Measurements from ENCODE around the gene LPP. TPM values are rescaled to one million over a fixed set of nuclear protein-coding genes. Genes with fewer than 3 reads are reported as not detected.

LPP gene
- total RNA-seq, 1 experiment from 2014 or later: 54.0 TPM

DNA sequence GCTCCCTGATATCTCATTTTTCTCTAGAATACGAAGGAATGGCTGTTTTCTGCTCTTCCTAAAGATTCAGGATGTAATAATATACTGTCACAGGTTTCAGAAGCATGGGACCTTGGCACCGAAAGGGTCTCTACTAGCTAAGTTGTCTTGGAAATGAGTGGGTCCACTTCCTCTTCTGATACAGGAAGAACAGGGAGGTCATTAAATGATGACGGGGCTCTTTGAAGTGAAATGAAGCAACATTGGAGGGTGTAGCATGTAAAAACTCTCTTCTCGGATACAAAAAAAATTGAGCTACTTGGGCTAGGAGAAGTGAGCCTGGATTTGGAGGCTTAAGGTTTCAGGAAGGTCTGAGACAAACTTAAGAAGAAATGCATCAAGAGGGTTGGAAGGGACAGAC, 668.0 kb downstream of the LPP start:
- intact Hi-C loops (cut with micrococcal nuclease): no loop called here
- Histone ChIP-seq H3K9ac (ENCODE audit: low read length) (no peak overlapping the region), H4K20me1 (ENCODE audit: insufficient read depth) (no peaks in the 10 kb centered on the region), H3K4me2 (ENCODE audit: low read length) (no peak overlapping the region), H3K27ac (ENCODE audit: low read depth, low read length) (no peak overlapping the region), H3K79me2 (ENCODE audit: insufficient read depth, low read length) (no peaks in the 10 kb centered on the region), H3K36me3 (ENCODE audit: control insufficient read depth in 1 of 2, insufficient read depth in 2 of 2, low read length in 2 of 2) (no peaks in the 10 kb centered on the region), H3K9me3 (ENCODE audit: control insufficient read depth in 1 of 2, insufficient read depth in 1 of 2, low read depth in 1 of 2, low read length in 2 of 2) (no peaks in the 10 kb centered on the region), H3K27me3 (ENCODE audit: insufficient read depth, low read length) (no peaks in the 10 kb centered on the region), H2AFZ (ENCODE audit: low read depth, low read length, poor library complexity, severe bottlenecking) (no peak overlapping the region), H3K4me3 (replicated peaks in 1 of 2; ENCODE audit: low read depth in 1 of 2, low read length in 2 of 2) (no peak overlapping the region), H3K9me2 (ENCODE audit: insufficient read depth) (no peaks in the 10 kb centered on the region), H3K4me1 (ENCODE audit: control insufficient read depth in 1 of 2, insufficient read depth in 2 of 2, low read length in 2 of 2) (no peaks in the 10 kb centered on the region)
- BruUV-seq (replicated peaks): no TSS peak
- ATAC-seq (no peak), DNase-seq (ENCODE audit: low read depth, low spot score) (no peak)
- RAD21 ChIA-PET (ENCODE audit: low non-redundant PET in 1 of 2, low total read pairs in 2 of 2, uncharacterized antibody in 2 of 2, unreplicated experiment in 2 of 2): no interaction called here
- CTCF ChIA-PET: interaction anchor here (1.2 kb wide), 1 partner anchor 1082 kb away, joined by 3 read pairs; no protein-coding TSS in a partner anchor
- TF ChIP-seq POLR2AphosphoS5 (IDR thresholded peaks at IDR 0.05; ENCODE audit: low read depth, low read length) (no peak), EZH2 (IDR thresholded peaks at IDR 0.05) (no peak), YY1 (IDR thresholded peaks at IDR 0.05; ENCODE audit: extremely low read depth, insufficient replicate concordance, low read depth, low read length) (no peak), ELF1 (IDR thresholded peaks at IDR 0.05; ENCODE audit: borderline replicate concordance, low read depth) (no peak), POLR2A (IDR thresholded peaks at IDR 0.05; ENCODE audit: borderline replicate concordance, extremely low read depth, insufficient read depth, insufficient read length) (no peak), SRF (IDR thresholded peaks at IDR 0.05; ENCODE audit: low read depth) (no peak), CBX3 (IDR thresholded peaks at IDR 0.05; ENCODE audit: low read depth) (no peak), SP1 (IDR thresholded peaks at IDR 0.05; ENCODE audit: low read depth) (no peak)
- TF ChIP-seq, protein P1, sequence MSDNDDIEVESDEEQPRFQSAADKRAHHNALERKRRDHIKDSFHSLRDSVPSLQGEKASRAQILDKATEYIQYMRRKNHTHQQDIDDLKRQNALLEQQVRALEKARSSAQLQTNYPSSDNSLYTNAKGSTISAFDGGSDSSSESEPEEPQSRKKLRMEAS (IDR thresholded peaks at IDR 0.05): no peak
- TF ChIP-seq, protein P2, sequence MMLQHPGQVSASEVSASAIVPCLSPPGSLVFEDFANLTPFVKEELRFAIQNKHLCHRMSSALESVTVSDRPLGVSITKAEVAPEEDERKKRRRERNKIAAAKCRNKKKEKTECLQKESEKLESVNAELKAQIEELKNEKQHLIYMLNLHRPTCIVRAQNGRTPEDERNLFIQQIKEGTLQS (IDR thresholded peaks at IDR 0.05): no peak
- POLR2A ChIA-PET: no interaction called here

DNA sequence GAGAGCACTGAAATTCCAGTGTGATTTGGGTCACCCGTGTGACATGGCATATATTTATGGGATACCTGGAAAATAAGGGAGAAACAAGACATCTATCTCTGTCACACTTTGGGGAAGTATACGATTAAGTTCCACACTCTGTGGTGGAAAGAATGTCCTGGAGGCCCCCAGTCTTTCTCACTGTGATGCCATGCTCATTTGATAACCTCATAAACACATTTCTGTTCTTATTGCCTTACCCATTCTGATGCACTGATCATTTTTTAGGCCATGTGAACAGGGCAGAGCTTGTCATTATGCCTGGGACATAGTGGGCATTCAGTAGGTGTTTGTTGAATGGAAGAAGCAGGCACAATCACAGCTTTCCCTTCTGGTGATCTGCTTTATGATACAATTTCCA, 668.5 kb downstream of the LPP start:
- no peaks in the 10 kb centered on the region for H3K9me2 ChIP-seq (ENCODE audit: insufficient read depth)
- H3K9me3 ChIP-seq (ENCODE audit: control insufficient read depth in 1 of 2, insufficient read depth in 1 of 2, low read depth in 1 of 2, low read length in 2 of 2): no peaks in the 10 kb centered on the region
- DNase-seq (ENCODE audit: low read depth, low spot score) (no peak), ATAC-seq (no peak)
- H3K9ac ChIP-seq (ENCODE audit: low read length): no peak overlapping the region
- intact Hi-C loops (cut with micrococcal nuclease): no loop called here
- no peaks in the 10 kb centered on the region for H3K4me1 ChIP-seq (ENCODE audit: control insufficient read depth in 1 of 2, insufficient read depth in 2 of 2, low read length in 2 of 2)
- RAD21 ChIA-PET (ENCODE audit: low non-redundant PET in 1 of 2, low total read pairs in 2 of 2, uncharacterized antibody in 2 of 2, unreplicated experiment in 2 of 2): no interaction called here
- H4K20me1 ChIP-seq (ENCODE audit: insufficient read depth): no peaks in the 10 kb centered on the region
- no TSS peak for BruUV-seq (replicated peaks)
- H3K4me2 ChIP-seq (ENCODE audit: low read length): no peak overlapping the region
- no peaks in the 10 kb centered on the region for H3K79me2 ChIP-seq (ENCODE audit: insufficient read depth, low read length)
- no peak overlapping the region for H2AFZ ChIP-seq (ENCODE audit: low read depth, low read length, poor library complexity, severe bottlenecking)
- H3K27me3 ChIP-seq (ENCODE audit: insufficient read depth, low read length): no peaks in the 10 kb centered on the region
- POLR2A ChIA-PET: no interaction called here
- no peak overlapping the region for H3K4me3 ChIP-seq (replicated peaks in 1 of 2; ENCODE audit: low read depth in 1 of 2, low read length in 2 of 2)
- H3K36me3 ChIP-seq (ENCODE audit: control insufficient read depth in 1 of 2, insufficient read depth in 2 of 2, low read length in 2 of 2): no peaks in the 10 kb centered on the region
- CTCF ChIA-PET: interaction anchor here (1.2 kb wide), 1 partner anchor 1082 kb away, joined by 3 read pairs; no protein-coding TSS in a partner anchor
- H3K27ac ChIP-seq (ENCODE audit: low read depth, low read length): no peak overlapping the region
- no peak for TF ChIP-seq JUND (IDR thresholded peaks at IDR 0.05)
- TF ChIP-seq, protein P3, sequence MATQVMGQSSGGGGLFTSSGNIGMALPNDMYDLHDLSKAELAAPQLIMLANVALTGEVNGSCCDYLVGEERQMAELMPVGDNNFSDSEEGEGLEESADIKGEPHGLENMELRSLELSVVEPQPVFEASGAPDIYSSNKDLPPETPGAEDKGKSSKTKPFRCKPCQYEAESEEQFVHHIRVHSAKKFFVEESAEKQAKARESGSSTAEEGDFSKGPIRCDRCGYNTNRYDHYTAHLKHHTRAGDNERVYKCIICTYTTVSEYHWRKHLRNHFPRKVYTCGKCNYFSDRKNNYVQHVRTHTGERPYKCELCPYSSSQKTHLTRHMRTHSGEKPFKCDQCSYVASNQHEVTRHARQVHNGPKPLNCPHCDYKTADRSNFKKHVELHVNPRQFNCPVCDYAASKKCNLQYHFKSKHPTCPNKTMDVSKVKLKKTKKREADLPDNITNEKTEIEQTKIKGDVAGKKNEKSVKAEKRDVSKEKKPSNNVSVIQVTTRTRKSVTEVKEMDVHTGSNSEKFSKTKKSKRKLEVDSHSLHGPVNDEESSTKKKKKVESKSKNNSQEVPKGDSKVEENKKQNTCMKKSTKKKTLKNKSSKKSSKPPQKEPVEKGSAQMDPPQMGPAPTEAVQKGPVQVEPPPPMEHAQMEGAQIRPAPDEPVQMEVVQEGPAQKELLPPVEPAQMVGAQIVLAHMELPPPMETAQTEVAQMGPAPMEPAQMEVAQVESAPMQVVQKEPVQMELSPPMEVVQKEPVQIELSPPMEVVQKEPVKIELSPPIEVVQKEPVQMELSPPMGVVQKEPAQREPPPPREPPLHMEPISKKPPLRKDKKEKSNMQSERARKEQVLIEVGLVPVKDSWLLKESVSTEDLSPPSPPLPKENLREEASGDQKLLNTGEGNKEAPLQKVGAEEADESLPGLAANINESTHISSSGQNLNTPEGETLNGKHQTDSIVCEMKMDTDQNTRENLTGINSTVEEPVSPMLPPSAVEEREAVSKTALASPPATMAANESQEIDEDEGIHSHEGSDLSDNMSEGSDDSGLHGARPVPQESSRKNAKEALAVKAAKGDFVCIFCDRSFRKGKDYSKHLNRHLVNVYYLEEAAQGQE (IDR thresholded peaks at IDR 0.05; ENCODE audit: low read depth): no peak
- TF ChIP-seq, protein P2 (IDR thresholded peaks at IDR 0.05): no peak
- TF ChIP-seq, protein P4, sequence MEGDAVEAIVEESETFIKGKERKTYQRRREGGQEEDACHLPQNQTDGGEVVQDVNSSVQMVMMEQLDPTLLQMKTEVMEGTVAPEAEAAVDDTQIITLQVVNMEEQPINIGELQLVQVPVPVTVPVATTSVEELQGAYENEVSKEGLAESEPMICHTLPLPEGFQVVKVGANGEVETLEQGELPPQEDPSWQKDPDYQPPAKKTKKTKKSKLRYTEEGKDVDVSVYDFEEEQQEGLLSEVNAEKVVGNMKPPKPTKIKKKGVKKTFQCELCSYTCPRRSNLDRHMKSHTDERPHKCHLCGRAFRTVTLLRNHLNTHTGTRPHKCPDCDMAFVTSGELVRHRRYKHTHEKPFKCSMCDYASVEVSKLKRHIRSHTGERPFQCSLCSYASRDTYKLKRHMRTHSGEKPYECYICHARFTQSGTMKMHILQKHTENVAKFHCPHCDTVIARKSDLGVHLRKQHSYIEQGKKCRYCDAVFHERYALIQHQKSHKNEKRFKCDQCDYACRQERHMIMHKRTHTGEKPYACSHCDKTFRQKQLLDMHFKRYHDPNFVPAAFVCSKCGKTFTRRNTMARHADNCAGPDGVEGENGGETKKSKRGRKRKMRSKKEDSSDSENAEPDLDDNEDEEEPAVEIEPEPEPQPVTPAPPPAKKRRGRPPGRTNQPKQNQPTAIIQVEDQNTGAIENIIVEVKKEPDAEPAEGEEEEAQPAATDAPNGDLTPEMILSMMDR (IDR thresholded peaks at IDR 0.05 in 2 of 3, conservative IDR thresholded peaks at IDR 0.05 in 1 of 3; ENCODE audit: borderline replicate concordance in 1 of 3, insufficient read depth in 1 of 3, low read depth in 2 of 3, low read length in 2 of 3): no peak
- no peak for TF ChIP-seq SP1 (IDR thresholded peaks at IDR 0.05; ENCODE audit: low read depth)
- no peak for TF ChIP-seq YY1 (IDR thresholded peaks at IDR 0.05; ENCODE audit: extremely low read depth, insufficient replicate concordance, low read depth, low read length)
- no peak for TF ChIP-seq POLR2A (IDR thresholded peaks at IDR 0.05; ENCODE audit: borderline replicate concordance, extremely low read depth, insufficient read depth, insufficient read length)
- TF ChIP-seq SIN3A (IDR thresholded peaks at IDR 0.05; ENCODE audit: low read depth): no peak
- TF ChIP-seq RAD21 (IDR thresholded peaks at IDR 0.05; ENCODE audit: low read depth): no peak
- TF ChIP-seq ELF1 (IDR thresholded peaks at IDR 0.05; ENCODE audit: borderline replicate concordance, low read depth): no peak
- TF ChIP-seq POLR2AphosphoS5 (IDR thresholded peaks at IDR 0.05; ENCODE audit: low read depth, low read length): no peak
